HepG2 (cell line): ENCODE measurements around the gene COG8. TPM values are rescaled to one million over a fixed set of nuclear protein-coding genes. Genes with fewer than 3 reads are reported as not detected.

Source experiments
- EHMT2 ChIP-seq: fragments of 200-600 bp; sonication (generic); IDR thresholded peaks from 2 replicates; pipeline ENCODE4 v1.7.0; 2017; ENCODE audit warnings: antibody characterized with exemption, low read depth, low read length, borderline replicate concordance
- NKX3-1 ChIP-seq: sonication (generic); formaldehyde crosslinking; IDR thresholded peaks from 2 replicates; pipeline ENCODE4 v1.5.0; 2020; ENCODE audit warnings: missing genetic modification reagents
- SALL2 ChIP-seq: sonication (generic); formaldehyde crosslinking; IDR thresholded peaks from 2 replicates; pipeline ENCODE4 v1.8.1; 2023; ENCODE audit warnings: mild to moderate bottlenecking, missing genetic modification reagents, inconsistent platforms
- TEAD3 ChIP-seq: optimal IDR thresholded peaks from 2 replicates; pipeline ENCODE3; 2016; ENCODE audit warnings: borderline replicate concordance
- TOE1 ChIP-seq: sonication (generic); formaldehyde crosslinking; IDR thresholded peaks from 2 replicates; pipeline ENCODE4 v1.4.0; 2020; ENCODE audit warnings: mild to moderate bottlenecking, missing genetic modification reagents
- ZNF138 ChIP-seq: sonication (generic); formaldehyde crosslinking; IDR thresholded peaks from 2 replicates; pipeline ENCODE4 v1.5.0; 2020; ENCODE audit warnings: mild to moderate bottlenecking, low read depth, missing genetic modification reagents
- ZNF17 ChIP-seq: sonication (generic); formaldehyde crosslinking; IDR thresholded peaks from 2 replicates; pipeline ENCODE4 v1.5.0; 2020; ENCODE audit warnings: mild to moderate bottlenecking, missing genetic modification reagents
- ZNF234 ChIP-seq: sonication (generic); formaldehyde crosslinking; conservative IDR thresholded peaks from 2 replicates; pipeline ENCODE4 v1.5.1; 2020; ENCODE audit warnings: mild to moderate bottlenecking, missing genetic modification reagents
- ZNF263 ChIP-seq: sonication (generic); formaldehyde crosslinking; IDR thresholded peaks from 2 replicates; pipeline ENCODE4 v1.4.0; 2020; ENCODE audit warnings: missing genetic modification reagents
- ZNF326 ChIP-seq: sonication (generic); formaldehyde crosslinking; IDR thresholded peaks from 2 replicates; pipeline ENCODE4 v1.4.0; 2020; ENCODE audit warnings: missing genetic modification reagents, borderline replicate concordance
- ZNF333 ChIP-seq: sonication (generic); formaldehyde crosslinking; IDR thresholded peaks from 2 replicates; pipeline ENCODE4 v1.4.0; 2020; ENCODE audit warnings: mild to moderate bottlenecking, missing genetic modification reagents, borderline replicate concordance
- ZNF619 ChIP-seq: sonication (generic); formaldehyde crosslinking; IDR thresholded peaks from 2 replicates; pipeline ENCODE4 v1.4.0; 2020; ENCODE audit warnings: mild to moderate bottlenecking, missing genetic modification reagents
- ZNF772 ChIP-seq: sonication (generic); formaldehyde crosslinking; IDR thresholded peaks from 2 replicates; pipeline ENCODE4 v1.5.0; 2020; ENCODE audit warnings: mild to moderate bottlenecking, missing genetic modification reagents
- ZNF792 ChIP-seq: IDR thresholded peaks from 2 replicates; pipeline ENCODE4 v1.6.1; 2016
- ZNF879 ChIP-seq: sonication (generic); formaldehyde crosslinking; IDR thresholded peaks from 2 replicates; pipeline ENCODE4 v1.8.1; 2023; ENCODE audit warnings: missing genetic modification reagents
- ZSCAN29 ChIP-seq: sonication (generic); formaldehyde crosslinking; conservative IDR thresholded peaks from 2 replicates; pipeline ENCODE4 v1.4.0; 2020; ENCODE audit warnings: mild to moderate bottlenecking, missing genetic modification reagents
- polyA plus RNA-seq, 8 experiments: library from polyadenylated mRNA; depleted of rRNA in 3 of 8; stranded (reverse) in 7 of 8; unstranded in 1 of 8; fragments of >200 nt; fragmentation: Illumina TruSeq in 4 of 8; extraction: Trizol in 4 of 8; gene quantifications; 2 replicates each; pipeline versions ENCODE4 v1.2.1 to v1.2.3, GENCODE V29; 2011 to 2016; ENCODE audit warnings: low read depth in 4 of 8, missing spikeins in 1 of 8, mixed read lengths in 1 of 8; ENCODE audit not compliant: insufficient read depth in 1 of 8
- total RNA-seq, 5 experiments: library from RNA; depleted of rRNA; stranded (reverse); fragments of >200 nt; fragmentation: Illumina TruSeq; extraction: Trizol; gene quantifications; 2 replicates each; pipeline ENCODE4 v1.2.3, GENCODE V29; 2016; ENCODE audit warnings: low read depth in 1 of 5
- TF ChIP-seq, protein P1 (sequence below): sonication (generic); formaldehyde crosslinking; IDR thresholded peaks from 2 replicates; pipeline ENCODE4 v1.4.0; 2020; ENCODE audit warnings: missing genetic modification reagents, mild to moderate bottlenecking, borderline replicate concordance
- TF ChIP-seq, protein P2 (sequence below): sonication (generic); formaldehyde crosslinking; IDR thresholded peaks from 2 replicates; pipeline ENCODE4 v1.8.1; 2022; ENCODE audit warnings: mild to moderate bottlenecking, missing genetic modification reagents
- TF ChIP-seq, protein P3 (sequence below): sonication (generic); formaldehyde crosslinking; IDR thresholded peaks from 2 replicates; pipeline ENCODE4 v1.9.0; 2021; ENCODE audit warnings: mild to moderate bottlenecking, missing genetic modification reagents
- TF ChIP-seq, protein P4 (sequence below): sonication (generic); formaldehyde crosslinking; IDR thresholded peaks from 2 replicates; pipeline ENCODE4 v1.4.0; 2020; ENCODE audit warnings: missing genetic modification reagents

COG8 gene
- total and polyA plus RNA-seq, 2 of the 13 experiments (the other 11 are each of a cell fraction or from before 2014, with no cell fraction given), result 45.5 to 52.1 TPM

DNA sequence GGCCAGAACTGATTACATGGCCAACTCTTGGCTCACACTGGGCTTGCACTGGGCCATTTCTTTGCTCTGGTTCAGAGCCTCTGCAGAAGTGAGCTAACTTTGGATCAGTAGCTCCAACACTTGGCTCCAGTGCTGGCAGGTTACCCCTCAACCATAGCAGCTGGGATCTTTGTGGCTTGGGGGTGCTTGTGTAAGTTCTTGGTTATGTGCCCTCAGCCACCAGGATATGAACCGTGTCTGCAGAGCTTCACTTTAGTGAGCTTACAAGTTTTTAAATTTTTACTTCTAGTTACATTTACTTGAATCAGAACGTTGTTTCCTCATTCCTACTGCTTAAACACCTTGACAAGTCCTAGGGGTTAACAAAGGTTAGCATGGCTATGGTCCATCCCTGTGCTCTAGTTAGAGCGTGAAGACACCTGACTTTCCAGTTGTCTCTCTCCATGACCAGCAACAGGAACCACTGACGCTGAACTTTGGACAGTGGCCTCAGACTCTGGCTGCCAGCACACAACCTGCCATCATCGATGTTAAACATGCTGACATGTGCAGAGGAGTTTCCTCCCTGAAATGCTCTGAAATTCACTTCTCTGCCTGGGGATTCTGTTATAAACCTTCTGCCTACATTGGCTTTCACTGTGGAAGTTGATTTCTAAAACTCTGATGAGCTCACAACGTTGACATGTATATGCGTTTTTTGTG lies 13.0 kb downstream of the COG8 start (continued):
- TF ChIP-seq ZNF234 (CRISPR knock-in tag), result no peak
- no peak for TF ChIP-seq NKX3-1 (CRISPR knock-in tag)
- TF ChIP-seq ZNF333 (CRISPR knock-in tag), result no peak
- TF ChIP-seq ZNF17 (CRISPR knock-in tag), result no peak
- TF ChIP-seq, protein P1, sequence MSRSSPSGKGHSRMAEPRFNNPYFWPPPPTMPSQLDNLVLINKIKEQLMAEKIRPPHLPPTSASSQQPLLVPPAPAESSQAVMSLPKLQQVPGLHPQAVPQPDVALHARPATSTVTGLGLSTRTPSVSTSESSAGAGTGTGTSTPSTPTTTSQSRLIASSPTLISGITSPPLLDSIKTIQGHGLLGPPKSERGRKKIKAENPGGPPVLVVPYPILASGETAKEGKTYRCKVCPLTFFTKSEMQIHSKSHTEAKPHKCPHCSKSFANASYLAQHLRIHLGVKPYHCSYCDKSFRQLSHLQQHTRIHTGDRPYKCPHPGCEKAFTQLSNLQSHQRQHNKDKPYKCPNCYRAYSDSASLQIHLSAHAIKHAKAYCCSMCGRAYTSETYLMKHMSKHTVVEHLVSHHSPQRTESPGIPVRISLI, result 0 out of 2 replicates have a peak, but pooled peaks have one; percentile 21
- no peak for TF ChIP-seq TOE1 (CRISPR knock-in tag)
- TF ChIP-seq ZNF772 (CRISPR knock-in tag), result 0 out of 2 replicates have a peak, but pooled peaks have one; percentile 43
- peak; percentile 79; the same call in 1 of the 2 replicates for TF ChIP-seq ZSCAN29
- TF ChIP-seq, protein P2, sequence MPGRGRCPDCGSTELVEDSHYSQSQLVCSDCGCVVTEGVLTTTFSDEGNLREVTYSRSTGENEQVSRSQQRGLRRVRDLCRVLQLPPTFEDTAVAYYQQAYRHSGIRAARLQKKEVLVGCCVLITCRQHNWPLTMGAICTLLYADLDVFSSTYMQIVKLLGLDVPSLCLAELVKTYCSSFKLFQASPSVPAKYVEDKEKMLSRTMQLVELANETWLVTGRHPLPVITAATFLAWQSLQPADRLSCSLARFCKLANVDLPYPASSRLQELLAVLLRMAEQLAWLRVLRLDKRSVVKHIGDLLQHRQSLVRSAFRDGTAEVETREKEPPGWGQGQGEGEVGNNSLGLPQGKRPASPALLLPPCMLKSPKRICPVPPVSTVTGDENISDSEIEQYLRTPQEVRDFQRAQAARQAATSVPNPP (CRISPR knock-in tag), result no peak
- TF ChIP-seq, protein P3, sequence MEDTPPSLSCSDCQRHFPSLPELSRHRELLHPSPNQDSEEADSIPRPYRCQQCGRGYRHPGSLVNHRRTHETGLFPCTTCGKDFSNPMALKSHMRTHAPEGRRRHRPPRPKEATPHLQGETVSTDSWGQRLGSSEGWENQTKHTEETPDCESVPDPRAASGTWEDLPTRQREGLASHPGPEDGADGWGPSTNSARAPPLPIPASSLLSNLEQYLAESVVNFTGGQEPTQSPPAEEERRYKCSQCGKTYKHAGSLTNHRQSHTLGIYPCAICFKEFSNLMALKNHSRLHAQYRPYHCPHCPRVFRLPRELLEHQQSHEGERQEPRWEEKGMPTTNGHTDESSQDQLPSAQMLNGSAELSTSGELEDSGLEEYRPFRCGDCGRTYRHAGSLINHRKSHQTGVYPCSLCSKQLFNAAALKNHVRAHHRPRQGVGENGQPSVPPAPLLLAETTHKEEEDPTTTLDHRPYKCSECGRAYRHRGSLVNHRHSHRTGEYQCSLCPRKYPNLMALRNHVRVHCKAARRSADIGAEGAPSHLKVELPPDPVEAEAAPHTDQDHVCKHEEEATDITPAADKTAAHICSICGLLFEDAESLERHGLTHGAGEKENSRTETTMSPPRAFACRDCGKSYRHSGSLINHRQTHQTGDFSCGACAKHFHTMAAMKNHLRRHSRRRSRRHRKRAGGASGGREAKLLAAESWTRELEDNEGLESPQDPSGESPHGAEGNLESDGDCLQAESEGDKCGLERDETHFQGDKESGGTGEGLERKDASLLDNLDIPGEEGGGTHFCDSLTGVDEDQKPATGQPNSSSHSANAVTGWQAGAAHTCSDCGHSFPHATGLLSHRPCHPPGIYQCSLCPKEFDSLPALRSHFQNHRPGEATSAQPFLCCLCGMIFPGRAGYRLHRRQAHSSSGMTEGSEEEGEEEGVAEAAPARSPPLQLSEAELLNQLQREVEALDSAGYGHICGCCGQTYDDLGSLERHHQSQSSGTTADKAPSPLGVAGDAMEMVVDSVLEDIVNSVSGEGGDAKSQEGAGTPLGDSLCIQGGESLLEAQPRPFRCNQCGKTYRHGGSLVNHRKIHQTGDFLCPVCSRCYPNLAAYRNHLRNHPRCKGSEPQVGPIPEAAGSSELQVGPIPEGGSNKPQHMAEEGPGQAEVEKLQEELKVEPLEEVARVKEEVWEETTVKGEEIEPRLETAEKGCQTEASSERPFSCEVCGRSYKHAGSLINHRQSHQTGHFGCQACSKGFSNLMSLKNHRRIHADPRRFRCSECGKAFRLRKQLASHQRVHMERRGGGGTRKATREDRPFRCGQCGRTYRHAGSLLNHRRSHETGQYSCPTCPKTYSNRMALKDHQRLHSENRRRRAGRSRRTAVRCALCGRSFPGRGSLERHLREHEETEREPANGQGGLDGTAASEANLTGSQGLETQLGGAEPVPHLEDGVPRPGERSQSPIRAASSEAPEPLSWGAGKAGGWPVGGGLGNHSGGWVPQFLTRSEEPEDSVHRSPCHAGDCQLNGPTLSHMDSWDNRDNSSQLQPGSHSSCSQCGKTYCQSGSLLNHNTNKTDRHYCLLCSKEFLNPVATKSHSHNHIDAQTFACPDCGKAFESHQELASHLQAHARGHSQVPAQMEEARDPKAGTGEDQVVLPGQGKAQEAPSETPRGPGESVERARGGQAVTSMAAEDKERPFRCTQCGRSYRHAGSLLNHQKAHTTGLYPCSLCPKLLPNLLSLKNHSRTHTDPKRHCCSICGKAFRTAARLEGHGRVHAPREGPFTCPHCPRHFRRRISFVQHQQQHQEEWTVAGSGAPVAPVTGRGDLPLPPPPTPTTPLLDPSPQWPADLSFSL, result peak; percentile 44; the same call in 1 of the 2 replicates
- TF ChIP-seq EHMT2, result peak; percentile 39; the same call in 1 of the 2 replicates
- TF ChIP-seq, protein P4, sequence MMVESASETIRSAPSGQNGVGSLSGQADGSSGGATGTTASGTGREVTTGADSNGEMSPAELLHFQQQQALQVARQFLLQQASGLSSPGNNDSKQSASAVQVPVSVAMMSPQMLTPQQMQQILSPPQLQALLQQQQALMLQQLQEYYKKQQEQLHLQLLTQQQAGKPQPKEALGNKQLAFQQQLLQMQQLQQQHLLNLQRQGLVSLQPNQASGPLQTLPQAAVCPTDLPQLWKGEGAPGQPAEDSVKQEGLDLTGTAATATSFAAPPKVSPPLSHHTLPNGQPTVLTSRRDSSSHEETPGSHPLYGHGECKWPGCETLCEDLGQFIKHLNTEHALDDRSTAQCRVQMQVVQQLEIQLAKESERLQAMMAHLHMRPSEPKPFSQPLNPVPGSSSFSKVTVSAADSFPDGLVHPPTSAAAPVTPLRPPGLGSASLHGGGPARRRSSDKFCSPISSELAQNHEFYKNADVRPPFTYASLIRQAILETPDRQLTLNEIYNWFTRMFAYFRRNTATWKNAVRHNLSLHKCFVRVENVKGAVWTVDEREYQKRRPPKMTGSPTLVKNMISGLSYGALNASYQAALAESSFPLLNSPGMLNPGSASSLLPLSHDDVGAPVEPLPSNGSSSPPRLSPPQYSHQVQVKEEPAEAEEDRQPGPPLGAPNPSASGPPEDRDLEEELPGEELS (CRISPR knock-in tag), result peak; percentile 50; the same call in 1 of the 2 replicates
- no peak for TF ChIP-seq SALL2 (CRISPR knock-in tag)
- no peak for TF ChIP-seq ZNF792 (CRISPR knock-in tag)
- peak; percentile 52 for TF ChIP-seq TEAD3
- TF ChIP-seq ZNF326 (CRISPR knock-in tag), result no peak
- TF ChIP-seq ZNF138 (CRISPR knock-in tag), result no peak
- no peak for TF ChIP-seq ZNF263
- TF ChIP-seq ZNF879 (CRISPR knock-in tag), result 0 out of 2 replicates have a peak, but pooled peaks have one; percentile 58
- TF ChIP-seq ZNF619 (CRISPR knock-in tag), result no peak
